ENCODE results near the gene HLF. TPM values are rescaled to one million over a fixed set of nuclear protein-coding genes. Genes with fewer than 3 reads are reported as not detected.

HLF gene
- total RNA-seq, 1 donor from 2014 or later = 33.7 TPM

GRCh38 chr17:55308613-55309391 is 44.0 kb downstream of the HLF start:
- peak; percentile 81 for DNase-seq (ENCODE audit: low spot score)

- DNase-seq (ENCODE audit: low spot score) = no peak
These were observed 47.1 kb downstream of the HLF start for GRCh38 chr17:55311767-55312375.

- no peak for DNase-seq (ENCODE audit: low spot score)
These were observed 48.1 kb downstream of the HLF start for GRCh38 chr17:55312852-55313251.

- DNase-seq (ENCODE audit: low spot score) = no peak
These were observed 49.5 kb downstream of the HLF start for GRCh38 chr17:55314061-55314783.

GRCh38 chr17:55314784-55315491 is 50.2 kb downstream of the HLF start:
- DNase-seq (ENCODE audit: low spot score) = no peak

- DNase-seq (ENCODE audit: low spot score) = no peak
These were observed 51.7 kb downstream of the HLF start for GRCh38 chr17:55316499-55316898.

GRCh38 chr17:55317284-55317683 is 52.5 kb downstream of the HLF start:
- no peak for DNase-seq (ENCODE audit: low spot score)

- DNase-seq (ENCODE audit: low spot score) = no peak
These were observed 53.3 kb downstream of the HLF start for GRCh38 chr17:55318081-55318480.

GRCh38 chr17:55318715-55319487 is 54.1 kb downstream of the HLF start:
- DNase-seq (ENCODE audit: low spot score) = no peak

GRCh38 chr17:55319933-55320593 is 55.3 kb downstream of the HLF start:
- DNase-seq (ENCODE audit: low spot score) = no peak

GRCh38 chr17:55320594-55321426 is 56.0 kb downstream of the HLF start:
- DNase-seq (ENCODE audit: low spot score) = no peak

GRCh38 chr17:55321427-55322060 is 56.8 kb downstream of the HLF start:
- no peak for DNase-seq (ENCODE audit: low spot score)

GRCh38 chr17:55322453-55322985 is 57.8 kb downstream of the HLF start:
- peak; percentile 31 for DNase-seq (ENCODE audit: low spot score)

- no peak for DNase-seq (ENCODE audit: low spot score)
These were observed 58.9 kb downstream of the HLF start for GRCh38 chr17:55323518-55324295.

GRCh38 chr17:55324296-55324978 is 59.7 kb downstream of the HLF start:
- DNase-seq (ENCODE audit: low spot score) = no peak

- DNase-seq (ENCODE audit: low spot score) = peak; percentile 51
These were observed 60.6 kb downstream of the HLF start for GRCh38 chr17:55325406-55325805.

GRCh38 chr17:55326030-55326429 is 61.3 kb downstream of the HLF start:
- no peak for DNase-seq (ENCODE audit: low spot score)

Measured in umbilical cord (tissue), 2 donors.